Prostate gland (tissue), 2 donors: Measurements from ENCODE around the gene AP5S1.

Source experiments
- POLR2A ChIP-seq: fragments of 450-650 bp; IDR thresholded peaks from one replicate; pipeline ENCODE4 v1.6.1; 2016; ENCODE audit warnings: antibody characterized with exemption, mild to moderate bottlenecking
- POLR2AphosphoS5 ChIP-seq: sonication (generic); formaldehyde crosslinking; IDR thresholded peaks from one replicate; pipeline ENCODE4 v1.6.1; 2017; ENCODE audit warnings: antibody characterized with exemption
- TF ChIP-seq, protein P1 (sequence below), 4 experiments: fragments of 200-600 bp in 2 of 4; fragments of 450-650 bp in 2 of 4; sonication (generic) in 2 of 4; IDR thresholded peaks; 1 replicate in 3 of 4; 2 replicates in 1 of 4; pipeline ENCODE4 v1.5.1; 2016 to 2019; ENCODE audit warnings: antibody characterized with exemption in 4 of 4, mild to moderate bottlenecking in 2 of 4, moderate library complexity in 2 of 4

- TF ChIP-seq, protein P1, sequence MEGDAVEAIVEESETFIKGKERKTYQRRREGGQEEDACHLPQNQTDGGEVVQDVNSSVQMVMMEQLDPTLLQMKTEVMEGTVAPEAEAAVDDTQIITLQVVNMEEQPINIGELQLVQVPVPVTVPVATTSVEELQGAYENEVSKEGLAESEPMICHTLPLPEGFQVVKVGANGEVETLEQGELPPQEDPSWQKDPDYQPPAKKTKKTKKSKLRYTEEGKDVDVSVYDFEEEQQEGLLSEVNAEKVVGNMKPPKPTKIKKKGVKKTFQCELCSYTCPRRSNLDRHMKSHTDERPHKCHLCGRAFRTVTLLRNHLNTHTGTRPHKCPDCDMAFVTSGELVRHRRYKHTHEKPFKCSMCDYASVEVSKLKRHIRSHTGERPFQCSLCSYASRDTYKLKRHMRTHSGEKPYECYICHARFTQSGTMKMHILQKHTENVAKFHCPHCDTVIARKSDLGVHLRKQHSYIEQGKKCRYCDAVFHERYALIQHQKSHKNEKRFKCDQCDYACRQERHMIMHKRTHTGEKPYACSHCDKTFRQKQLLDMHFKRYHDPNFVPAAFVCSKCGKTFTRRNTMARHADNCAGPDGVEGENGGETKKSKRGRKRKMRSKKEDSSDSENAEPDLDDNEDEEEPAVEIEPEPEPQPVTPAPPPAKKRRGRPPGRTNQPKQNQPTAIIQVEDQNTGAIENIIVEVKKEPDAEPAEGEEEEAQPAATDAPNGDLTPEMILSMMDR (IDR thresholded peaks at IDR 0.05), result no peak
- TF ChIP-seq POLR2A (no peak), POLR2AphosphoS5 (no peak)
Measured at GRCh38 chr20:3797592-3798372, 22.6 kb upstream of the AP5S1 start.
